ENCODE data around the gene LRP4. TPM values are rescaled to one million over a fixed set of nuclear protein-coding genes. Genes with fewer than 3 reads are reported as not detected.

LRP4 gene
- total and polyA plus RNA-seq, 2 of the 13 experiments (the other 11 are each of a cell fraction or from before 2014, with no cell fraction given): 4.7 to 13.3 TPM

DNA sequence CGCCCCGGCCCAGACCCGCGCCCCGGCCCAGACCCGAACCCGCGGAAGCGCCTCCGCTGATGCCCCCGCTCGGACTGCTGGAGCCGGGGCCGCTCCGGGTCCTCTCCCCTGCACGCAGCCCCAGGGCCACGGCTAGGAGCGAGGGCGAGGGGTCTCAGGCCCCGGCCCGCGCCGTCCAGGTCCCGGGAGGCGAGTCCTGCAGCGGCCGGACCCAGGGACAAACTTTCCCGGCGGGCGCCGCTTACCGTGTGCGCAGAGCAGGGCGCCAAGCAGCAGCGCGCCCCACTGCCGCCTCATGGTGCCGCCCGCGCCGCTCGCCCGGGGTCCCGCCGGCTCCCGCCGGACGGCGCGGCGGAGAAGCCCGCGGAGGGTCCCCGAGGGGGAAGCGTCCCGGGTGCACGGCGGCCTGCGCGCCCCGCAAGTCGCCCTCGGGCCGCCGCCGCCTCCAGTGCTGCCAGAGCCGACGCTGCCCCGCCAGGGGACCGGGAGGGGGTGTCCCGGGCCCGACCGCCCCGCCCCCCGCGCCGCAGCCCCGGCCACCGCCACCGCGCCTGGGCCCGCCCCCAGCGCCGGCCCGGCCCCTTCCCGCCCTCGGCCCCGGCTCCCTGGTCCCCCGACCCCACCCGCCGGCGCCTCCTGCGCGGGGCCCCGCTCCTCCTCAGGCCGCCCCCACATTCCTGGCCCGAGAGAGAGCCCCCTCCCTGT is at the start of gene LRP4 (continued):
- TF ChIP-seq, protein P1, sequence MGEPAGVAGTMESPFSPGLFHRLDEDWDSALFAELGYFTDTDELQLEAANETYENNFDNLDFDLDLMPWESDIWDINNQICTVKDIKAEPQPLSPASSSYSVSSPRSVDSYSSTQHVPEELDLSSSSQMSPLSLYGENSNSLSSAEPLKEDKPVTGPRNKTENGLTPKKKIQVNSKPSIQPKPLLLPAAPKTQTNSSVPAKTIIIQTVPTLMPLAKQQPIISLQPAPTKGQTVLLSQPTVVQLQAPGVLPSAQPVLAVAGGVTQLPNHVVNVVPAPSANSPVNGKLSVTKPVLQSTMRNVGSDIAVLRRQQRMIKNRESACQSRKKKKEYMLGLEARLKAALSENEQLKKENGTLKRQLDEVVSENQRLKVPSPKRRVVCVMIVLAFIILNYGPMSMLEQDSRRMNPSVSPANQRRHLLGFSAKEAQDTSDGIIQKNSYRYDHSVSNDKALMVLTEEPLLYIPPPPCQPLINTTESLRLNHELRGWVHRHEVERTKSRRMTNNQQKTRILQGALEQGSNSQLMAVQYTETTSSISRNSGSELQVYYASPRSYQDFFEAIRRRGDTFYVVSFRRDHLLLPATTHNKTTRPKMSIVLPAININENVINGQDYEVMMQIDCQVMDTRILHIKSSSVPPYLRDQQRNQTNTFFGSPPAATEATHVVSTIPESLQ (CRISPR knock-in tag; conservative IDR thresholded peaks at IDR 0.05): no peak
- no peak for TF ChIP-seq FOXA1 (IDR thresholded peaks at IDR 0.05)
- no peak for TF ChIP-seq FOXA1 (CRISPR knock-in tag; IDR thresholded peaks at IDR 0.05)
- no peak for TF ChIP-seq MYNN (CRISPR knock-in tag; IDR thresholded peaks at IDR 0.05; ENCODE audit: low read depth)
- TF ChIP-seq KMT2A (CRISPR knock-in tag; IDR thresholded peaks at IDR 0.05): no peak
- no peak for TF ChIP-seq SP140L (CRISPR knock-in tag; IDR thresholded peaks at IDR 0.05; ENCODE audit: borderline replicate concordance)
- TF ChIP-seq ZNF724P (CRISPR knock-in tag; IDR thresholded peaks at IDR 0.05; ENCODE audit: borderline replicate concordance): no peak
- no peak for TF ChIP-seq LCORL (IDR thresholded peaks at IDR 0.05)
- 0 out of 2 replicates have a peak, but pooled peaks have one; percentile 2 for TF ChIP-seq LCORL (CRISPR knock-in tag; IDR thresholded peaks at IDR 0.05)
- TF ChIP-seq NPAS2 (CRISPR knock-in tag; IDR thresholded peaks at IDR 0.05; ENCODE audit: borderline replicate concordance): no peak
- TF ChIP-seq GATAD1 (CRISPR knock-in tag; IDR thresholded peaks at IDR 0.05): no peak
- TF ChIP-seq PHF8 (CRISPR knock-in tag; IDR thresholded peaks at IDR 0.05): peak; percentile 22; the same call in 1 of the 2 replicates
- TF ChIP-seq, protein P2, sequence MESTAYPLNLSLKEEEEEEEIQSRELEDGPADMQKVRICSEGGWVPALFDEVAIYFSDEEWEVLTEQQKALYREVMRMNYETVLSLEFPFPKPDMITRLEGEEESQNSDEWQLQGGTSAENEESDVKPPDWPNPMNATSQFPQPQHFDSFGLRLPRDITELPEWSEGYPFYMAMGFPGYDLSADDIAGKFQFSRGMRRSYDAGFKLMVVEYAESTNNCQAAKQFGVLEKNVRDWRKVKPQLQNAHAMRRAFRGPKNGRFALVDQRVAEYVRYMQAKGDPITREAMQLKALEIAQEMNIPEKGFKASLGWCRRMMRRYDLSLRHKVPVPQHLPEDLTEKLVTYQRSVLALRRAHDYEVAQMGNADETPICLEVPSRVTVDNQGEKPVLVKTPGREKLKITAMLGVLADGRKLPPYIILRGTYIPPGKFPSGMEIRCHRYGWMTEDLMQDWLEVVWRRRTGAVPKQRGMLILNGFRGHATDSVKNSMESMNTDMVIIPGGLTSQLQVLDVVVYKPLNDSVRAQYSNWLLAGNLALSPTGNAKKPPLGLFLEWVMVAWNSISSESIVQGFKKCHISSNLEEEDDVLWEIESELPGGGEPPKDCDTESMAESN (CRISPR knock-in tag; conservative IDR thresholded peaks at IDR 0.05): peak; percentile 39; the same call in 1 of the 2 replicates
- TF ChIP-seq ZFX (CRISPR knock-in tag; IDR thresholded peaks at IDR 0.05; ENCODE audit: low read depth): 0 out of 2 replicates have a peak, but pooled peaks have one; percentile 27
- no peak for TF ChIP-seq MED1 (CRISPR knock-in tag; IDR thresholded peaks at IDR 0.05)
- TF ChIP-seq, protein P3, sequence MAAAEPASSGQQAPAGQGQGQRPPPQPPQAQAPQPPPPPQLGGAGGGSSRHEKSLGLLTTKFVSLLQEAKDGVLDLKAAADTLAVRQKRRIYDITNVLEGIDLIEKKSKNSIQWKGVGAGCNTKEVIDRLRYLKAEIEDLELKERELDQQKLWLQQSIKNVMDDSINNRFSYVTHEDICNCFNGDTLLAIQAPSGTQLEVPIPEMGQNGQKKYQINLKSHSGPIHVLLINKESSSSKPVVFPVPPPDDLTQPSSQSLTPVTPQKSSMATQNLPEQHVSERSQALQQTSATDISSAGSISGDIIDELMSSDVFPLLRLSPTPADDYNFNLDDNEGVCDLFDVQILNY (CRISPR knock-in tag; conservative IDR thresholded peaks at IDR 0.05): no peak
- no peak for TF ChIP-seq ZNF781 (CRISPR knock-in tag; IDR thresholded peaks at IDR 0.05; ENCODE audit: borderline replicate concordance, not compliant biosample characterization)
- TF ChIP-seq NONO (IDR thresholded peaks at IDR 0.05): no peak
- peak; percentile 51; the same call in 1 of the 2 replicates for TF ChIP-seq NONO (CRISPR knock-in tag; conservative IDR thresholded peaks at IDR 0.05)
- TF ChIP-seq TBP (CRISPR knock-in tag; IDR thresholded peaks at IDR 0.05): no peak
- TF ChIP-seq, protein P4, sequence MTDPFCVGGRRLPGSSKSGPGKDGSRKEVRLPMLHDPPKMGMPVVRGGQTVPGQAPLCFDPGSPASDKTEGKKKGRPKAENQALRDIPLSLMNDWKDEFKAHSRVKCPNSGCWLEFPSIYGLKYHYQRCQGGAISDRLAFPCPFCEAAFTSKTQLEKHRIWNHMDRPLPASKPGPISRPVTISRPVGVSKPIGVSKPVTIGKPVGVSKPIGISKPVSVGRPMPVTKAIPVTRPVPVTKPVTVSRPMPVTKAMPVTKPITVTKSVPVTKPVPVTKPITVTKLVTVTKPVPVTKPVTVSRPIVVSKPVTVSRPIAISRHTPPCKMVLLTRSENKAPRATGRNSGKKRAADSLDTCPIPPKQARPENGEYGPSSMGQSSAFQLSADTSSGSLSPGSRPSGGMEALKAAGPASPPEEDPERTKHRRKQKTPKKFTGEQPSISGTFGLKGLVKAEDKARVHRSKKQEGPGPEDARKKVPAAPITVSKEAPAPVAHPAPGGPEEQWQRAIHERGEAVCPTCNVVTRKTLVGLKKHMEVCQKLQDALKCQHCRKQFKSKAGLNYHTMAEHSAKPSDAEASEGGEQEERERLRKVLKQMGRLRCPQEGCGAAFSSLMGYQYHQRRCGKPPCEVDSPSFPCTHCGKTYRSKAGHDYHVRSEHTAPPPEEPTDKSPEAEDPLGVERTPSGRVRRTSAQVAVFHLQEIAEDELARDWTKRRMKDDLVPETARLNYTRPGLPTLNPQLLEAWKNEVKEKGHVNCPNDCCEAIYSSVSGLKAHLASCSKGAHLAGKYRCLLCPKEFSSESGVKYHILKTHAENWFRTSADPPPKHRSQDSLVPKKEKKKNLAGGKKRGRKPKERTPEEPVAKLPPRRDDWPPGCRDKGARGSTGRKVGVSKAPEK (CRISPR knock-in tag; IDR thresholded peaks at IDR 0.05; ENCODE audit: borderline replicate concordance): no peak
- TF ChIP-seq, protein P5, sequence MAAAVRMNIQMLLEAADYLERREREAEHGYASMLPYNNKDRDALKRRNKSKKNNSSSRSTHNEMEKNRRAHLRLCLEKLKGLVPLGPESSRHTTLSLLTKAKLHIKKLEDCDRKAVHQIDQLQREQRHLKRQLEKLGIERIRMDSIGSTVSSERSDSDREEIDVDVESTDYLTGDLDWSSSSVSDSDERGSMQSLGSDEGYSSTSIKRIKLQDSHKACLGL (CRISPR knock-in tag; IDR thresholded peaks at IDR 0.05): 0 out of 2 replicates have a peak, but pooled peaks have one; percentile 60

Measured in HepG2 (cell line).